GM10266 (cell line): ENCODE data around the gene IGSF9B.

Experiments used
- DNase-seq: peaks from one replicate; pipeline ENCODE4 v3.0.0; 2012; ENCODE audit errors: extremely low spot score
- CTCF ChIP-seq: IDR thresholded peaks from 2 replicates; pipeline ENCODE4 v1.5.1; 2012; ENCODE audit warnings: mild to moderate bottlenecking, low read depth; ENCODE audit not compliant: control insufficient read depth, insufficient read depth; ENCODE audit errors: missing control alignments

Gene IGSF9B

GRCh38 chr11:133949129-133949528, 7.6 kb downstream of the IGSF9B start:
- no peak for DNase-seq
- TF ChIP-seq CTCF: no peak

- TF ChIP-seq CTCF: no peak
- DNase-seq: no peak
Observed at GRCh38 chr11:133948711-133949110, 8.1 kb downstream of the IGSF9B start.

- TF ChIP-seq CTCF: peak; percentile 16
- peak; percentile 66 for DNase-seq
Observed at GRCh38 chr11:133947321-133947756, 9.4 kb downstream of the IGSF9B start.

GRCh38 chr11:133946541-133947318, 10.0 kb downstream of the IGSF9B start:
- DNase-seq: no peak
- no peak for TF ChIP-seq CTCF

- no peak for TF ChIP-seq CTCF
- DNase-seq: no peak
Observed at GRCh38 chr11:133946051-133946450, 10.7 kb downstream of the IGSF9B start.

- DNase-seq: no peak
Observed at GRCh38 chr11:133945087-133945974, 11.4 kb downstream of the IGSF9B start.

More at GRCh38 chr11:133945087-133945974, 11.4 kb downstream of the IGSF9B start:
- no peak for TF ChIP-seq CTCF
